ENCODE data around the gene MISP3.
A peak's percentile ranks its signal among the peaks of the same experiment; 100 is the strongest.

- TF ChIP-seq CTCF (IDR thresholded peaks at IDR 0.05) (peak; percentile 34 to 47 (median 41)), POLR2A (IDR thresholded peaks at IDR 0.05) (no peak), EP300 (IDR thresholded peaks at IDR 0.05) (no peak)
Measured at GRCh38 chr19:14059093-14059480, 13.5 kb upstream of the MISP3 start.
